GM12891 (cell line): ENCODE measurements around the gene PDGFD.

Experiments
- PAX5 ChIP-seq: IDR thresholded peaks from 2 replicates; pipeline ENCODE4 v1.6.1; 2011; ENCODE audit warnings: low read length, moderate library complexity, mild to moderate bottlenecking; ENCODE audit not compliant: insufficient read depth, severe bottlenecking
- POLR2A ChIP-seq: IDR thresholded peaks from 2 replicates; pipeline ENCODE4 v1.6.1; 2011; ENCODE audit warnings: low read depth, low read length, control low read depth
- POLR2AphosphoS5 ChIP-seq: IDR thresholded peaks from 2 replicates; pipeline ENCODE4 v1.6.1; 2011; ENCODE audit warnings: low read depth, low read length, control low read depth
- SPI1 ChIP-seq: IDR thresholded peaks from 2 replicates; pipeline ENCODE4 v1.6.1; 2011; ENCODE audit warnings: low read depth, low read length, control low read depth
- TAF1 ChIP-seq: IDR thresholded peaks from 2 replicates; pipeline ENCODE4 v1.6.1; 2011; ENCODE audit warnings: low read depth, low read length, control low read depth

GRCh38 chr11:104205838-104206237 is 41.9 kb upstream of the PDGFD start:
- TF ChIP-seq POLR2A (no peak), POLR2AphosphoS5 (no peak), TAF1 (no peak), SPI1 (no peak), PAX5 (no peak)
